ENCODE data around the gene MLLT3. TPM values are rescaled to one million over a fixed set of nuclear protein-coding genes. Genes with fewer than 3 reads are reported as not detected.

Gene MLLT3
- total RNA-seq (2022; extraction: Qiagen RNA extraction; ENCODE audit: low read depth): 13.9 to 14.9 TPM (median 14.4 TPM) in 5 replicates

GRCh38 chr9:20622330-20623020 is at the start of gene MLLT3:
MLLT3 (minus strand) TSS chr9:20622499.

Other genes starting within 250 kb of the MLLT3 start
- gene FOCAD, start 61.8 kb upstream of the MLLT3 start, total RNA-seq (2022; extraction: Qiagen RNA extraction; ENCODE audit: low read depth): 12.8 to 17.7 TPM (median 16.4 TPM) in 5 replicates

Measured in A549 treated with GW870086 at 1 μM for 4 hours (cell line).